ENCODE measurements around the gene ARAP1.

Gene ARAP1

GRCh38 chr11:72696866-72697700 lies 55.1 kb downstream of the ARAP1 start:
- TF ChIP-seq ZNF274 (IDR thresholded peaks at IDR 0.05; ENCODE audit: low read depth, low read length), result no peak
- no peak overlapping the region for H3K4me3 ChIP-seq (ENCODE audit: low read length)

- TF ChIP-seq ZNF274 (IDR thresholded peaks at IDR 0.05; ENCODE audit: low read depth, low read length), result no peak
- no peak overlapping the region for H3K4me3 ChIP-seq (ENCODE audit: low read length)
Measured at GRCh38 chr11:72695354-72695753, 56.9 kb downstream of the ARAP1 start.

- H3K4me3 ChIP-seq (ENCODE audit: low read length), result no peak overlapping the region
- TF ChIP-seq ZNF274 (IDR thresholded peaks at IDR 0.05; ENCODE audit: low read depth, low read length), result no peak
Measured at GRCh38 chr11:72693271-72693968, 58.8 kb downstream of the ARAP1 start.

GRCh38 chr11:72692498-72693237 lies 59.5 kb downstream of the ARAP1 start:
- H3K4me3 ChIP-seq (ENCODE audit: low read length), result no peak overlapping the region
- TF ChIP-seq ZNF274 (IDR thresholded peaks at IDR 0.05; ENCODE audit: low read depth, low read length), result no peak

- no peak overlapping the region for H3K4me3 ChIP-seq (ENCODE audit: low read length)
- no peak for TF ChIP-seq ZNF274 (IDR thresholded peaks at IDR 0.05; ENCODE audit: low read depth, low read length)
Measured at GRCh38 chr11:72690166-72690565, 62.0 kb downstream of the ARAP1 start.

- H3K4me3 ChIP-seq (ENCODE audit: low read length), result no peak overlapping the region
- TF ChIP-seq ZNF274 (IDR thresholded peaks at IDR 0.05; ENCODE audit: low read depth, low read length), result no peak
Measured at GRCh38 chr11:72688929-72689328, 63.3 kb downstream of the ARAP1 start.

- no peak for TF ChIP-seq ZNF274 (IDR thresholded peaks at IDR 0.05; ENCODE audit: low read depth, low read length)
- no peak overlapping the region for H3K4me3 ChIP-seq (ENCODE audit: low read length)
Measured at GRCh38 chr11:72688486-72688885, 63.7 kb downstream of the ARAP1 start.

- no peak for TF ChIP-seq ZNF274 (IDR thresholded peaks at IDR 0.05; ENCODE audit: low read depth, low read length)
Measured at GRCh38 chr11:72687326-72687725, 64.9 kb downstream of the ARAP1 start.

GRCh38 chr11:72686639-72687220 lies 65.5 kb downstream of the ARAP1 start:
- TF ChIP-seq ZNF274 (IDR thresholded peaks at IDR 0.05; ENCODE audit: low read depth, low read length), result no peak
- H3K4me3 ChIP-seq (ENCODE audit: low read length), result no peak overlapping the region

More at GRCh38 chr11:72687326-72687725, 64.9 kb downstream of the ARAP1 start:
- H3K4me3 ChIP-seq (ENCODE audit: low read length), result no peak overlapping the region

- no peak overlapping the region for H3K4me3 ChIP-seq (ENCODE audit: low read length)
- TF ChIP-seq ZNF274 (IDR thresholded peaks at IDR 0.05; ENCODE audit: low read depth, low read length), result no peak
Measured at GRCh38 chr11:72685560-72686480, 66.4 kb downstream of the ARAP1 start.

- no peak overlapping the region for H3K4me3 ChIP-seq (ENCODE audit: low read length)
- no peak for TF ChIP-seq ZNF274 (IDR thresholded peaks at IDR 0.05; ENCODE audit: low read depth, low read length)
Measured at GRCh38 chr11:72684236-72684912, 67.8 kb downstream of the ARAP1 start.

- H3K4me3 ChIP-seq (ENCODE audit: low read length), result no peak overlapping the region
- no peak for TF ChIP-seq ZNF274 (IDR thresholded peaks at IDR 0.05; ENCODE audit: low read depth, low read length)
Measured at GRCh38 chr11:72683782-72684200, 68.4 kb downstream of the ARAP1 start.

- no peak overlapping the region for H3K4me3 ChIP-seq (ENCODE audit: low read length)
- no peak for TF ChIP-seq ZNF274 (IDR thresholded peaks at IDR 0.05; ENCODE audit: low read depth, low read length)
Measured at GRCh38 chr11:72682858-72683243, 69.4 kb downstream of the ARAP1 start.

Data from GM08714 (cell line).